A375 (cell line): ENCODE results near the gene SOD3. TPM values are rescaled to one million over a fixed set of nuclear protein-coding genes. Genes with fewer than 3 reads are reported as not detected.

Source experiments
- small RNA-seq: library from RNA; depleted of rRNA; stranded (forward); fragments of <200 nt; gene quantifications from one replicate; pipeline ENCODE3, GENCODE V24; 2014
- total RNA-seq: library from RNA; depleted of rRNA; stranded (reverse); fragments of >200 nt; shearing (Covaris generic); gene quantifications from 2 replicates; pipeline ENCODE4 v1.2.3, GENCODE V29; 2014; rRNA removed

Gene SOD3
- 20.3 and 22.3 TPM in 2 replicates for total RNA-seq

GRCh38 chr4:24794916-24795665 is at the start of gene SOD3:
TSS of gene SOD3 (plus strand) at chr4:24795573. CDS start at chr4:24799522, 3,949 bp downstream.

Small RNA genes within 50 kb of the gene (small RNA-seq; reads per million reads assigned to genes)
- gene AC006390.1 = not detected

Other genes with a start within 250 kb of the SOD3 start
- gene DHX15, start 211.0 kb upstream of the SOD3 start, total RNA-seq = 173 and 187 TPM in 2 replicates
- gene CCDC149, start 117.5 kb downstream of the SOD3 start, total RNA-seq = 6.9 and 16.4 TPM in 2 replicates
- not detected in 2 replicates for gene LGI2, start 235.4 kb downstream of the SOD3 start, total RNA-seq